GM19452 (cell line): ENCODE measurements around the gene METAP1D.

ENCODE experiments used
- ATAC-seq: cut with Tn5 transposase; IDR thresholded peaks from one replicate; pipeline ENCODE4 v1.9.1; 2021; ENCODE audit not compliant: unreplicated experiment

Gene METAP1D

GRCh38 chr2:172129404-172129803 lies 129.7 kb downstream of the METAP1D start:
- no peak for ATAC-seq
